GM18867 (cell line): ENCODE data around the gene FCRL2.
A peak's percentile ranks its signal among the peaks of the same experiment; 100 is the strongest.
"Not testable (repeated sequence)": the region's sequence is repeated elsewhere in the genome, so short reads cannot be mapped to it uniquely, and the experiment has no call there.

Experiments used
- ATAC-seq: cut with Tn5 transposase; IDR thresholded peaks from one replicate; pipeline ENCODE4 v1.9.1; 2021; ENCODE audit warnings: mild to moderate bottlenecking, moderate library complexity; ENCODE audit not compliant: unreplicated experiment

The FCRL2 gene

DNA sequence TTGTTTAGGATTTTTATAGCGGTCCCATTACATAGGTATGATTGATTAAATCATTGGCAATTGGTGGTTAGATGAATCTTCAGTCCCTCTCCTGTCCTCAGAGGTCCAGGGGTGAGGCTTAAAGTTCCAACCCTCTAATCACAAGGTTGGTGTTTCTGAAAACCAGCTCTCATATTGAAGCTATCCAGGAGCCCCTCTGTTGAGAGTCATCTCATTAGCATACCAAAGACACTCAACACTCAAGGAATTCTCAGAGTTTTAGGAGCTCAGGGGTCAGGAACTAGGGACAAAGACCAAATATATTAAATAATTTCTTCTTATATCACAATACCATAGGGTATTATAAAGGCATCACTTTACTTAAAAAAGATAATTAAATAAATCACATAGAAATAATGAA, 23.3 kb downstream of the FCRL2 start:
- no peak for ATAC-seq

DNA sequence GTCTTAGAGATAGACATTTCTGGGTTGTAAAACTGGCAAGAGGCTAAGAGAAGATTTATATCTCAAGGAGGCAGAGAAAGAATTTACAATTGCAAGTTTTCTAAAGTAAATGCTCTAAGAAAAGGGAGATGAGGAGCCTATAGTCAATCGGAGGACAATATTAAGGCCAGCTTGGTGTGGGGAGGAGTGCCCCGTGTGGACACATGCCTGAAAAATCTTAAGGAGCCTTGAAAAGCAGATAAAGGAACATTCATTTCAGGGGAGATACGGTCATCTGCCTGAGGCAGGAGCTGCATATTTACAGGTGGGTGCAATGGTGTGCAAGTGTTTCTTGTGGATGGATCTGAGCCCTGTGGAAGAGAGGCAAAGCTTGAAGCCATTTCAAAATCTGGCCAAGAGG, 25.6 kb downstream of the FCRL2 start:
- ATAC-seq: no peak

DNA sequence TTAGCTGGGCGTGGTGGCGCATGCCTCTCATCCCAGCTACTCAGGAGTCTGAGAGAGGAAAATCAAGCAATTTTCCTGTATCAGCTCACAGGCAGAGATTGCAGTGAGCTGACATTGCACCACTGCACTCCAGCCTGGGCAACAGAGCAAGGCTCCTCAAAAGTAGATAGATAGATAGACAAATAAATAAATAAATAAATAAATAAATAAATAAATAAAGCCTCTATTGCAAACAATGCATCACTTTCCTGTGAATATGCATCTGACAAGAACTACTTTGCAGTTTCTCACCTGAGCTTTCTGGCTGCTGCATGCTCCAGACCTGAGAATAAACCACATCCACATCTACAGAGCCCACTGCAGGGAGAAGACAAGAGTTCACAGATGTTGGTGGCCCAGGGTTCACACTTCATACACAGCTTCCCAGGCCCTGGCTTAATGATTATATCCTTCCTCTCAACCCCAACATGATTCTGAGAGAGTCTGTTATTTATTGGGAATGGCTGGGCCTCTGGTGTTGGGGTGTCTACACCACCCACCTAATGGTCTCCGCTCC, 28.6 kb downstream of the FCRL2 start:
- no peak for ATAC-seq

GRCh38 chr1:157739229-157739901, 37.6 kb downstream of the FCRL2 start:
- no peak for ATAC-seq

GRCh38 chr1:157735991-157736390, 40.9 kb downstream of the FCRL2 start:
- ATAC-seq: not testable (repeated sequence)

DNA sequence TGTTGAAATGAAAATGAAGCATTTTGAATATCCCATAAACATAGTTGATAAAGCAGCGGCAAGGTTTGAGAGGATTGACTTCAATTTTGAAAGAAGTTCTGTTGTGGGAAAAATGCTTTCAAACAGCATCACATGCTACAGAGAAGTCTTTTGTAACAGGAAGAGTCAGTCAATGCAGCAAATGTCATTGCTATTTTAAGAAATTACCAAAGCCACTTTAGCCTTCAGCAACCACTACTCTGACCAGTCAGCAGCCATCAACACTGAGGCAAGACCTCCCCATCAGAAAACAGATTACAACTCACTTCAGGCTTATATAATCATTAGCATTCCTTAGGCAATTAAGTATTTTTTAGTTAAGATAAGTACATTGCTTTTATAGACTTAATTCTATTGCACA, 42.6 kb downstream of the FCRL2 start:
- ATAC-seq: no peak

- no peak for ATAC-seq
Measured at GRCh38 chr1:157732755-157733154, 44.2 kb downstream of the FCRL2 start.

GRCh38 chr1:157725221-157725577, 51.7 kb downstream of the FCRL2 start:
- no peak for ATAC-seq

DNA sequence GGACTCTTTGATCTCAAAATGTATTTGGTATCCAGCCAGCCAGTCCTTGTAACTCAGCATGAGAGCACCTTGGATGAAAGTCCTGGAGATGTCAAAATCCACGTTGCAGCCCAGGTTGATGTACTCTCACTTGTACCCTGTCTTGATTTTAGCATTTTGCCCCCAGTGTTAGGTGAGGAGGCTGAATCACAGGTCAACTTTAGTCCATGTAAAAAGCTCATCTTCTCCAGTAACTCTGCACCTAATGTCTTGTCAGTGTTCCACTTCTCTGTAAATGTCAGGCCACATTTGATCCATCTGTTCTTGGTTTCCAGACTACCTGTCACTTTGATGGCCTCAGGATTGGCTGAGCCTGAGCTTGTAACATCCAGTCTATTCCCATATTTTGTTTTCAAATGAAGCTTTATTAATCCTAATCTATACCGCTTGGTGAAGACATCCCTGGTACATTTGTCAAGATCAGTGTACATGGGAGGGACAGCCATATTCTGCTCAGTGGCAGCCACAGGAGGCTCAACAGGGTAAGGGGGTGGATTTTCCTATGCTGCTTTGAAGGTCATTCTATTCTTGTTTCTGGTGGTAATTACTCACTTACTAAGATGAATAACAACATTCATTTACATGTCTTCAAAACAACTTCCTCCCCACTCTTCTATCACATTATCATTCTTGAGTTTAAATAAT, 52.3 kb downstream of the FCRL2 start:
- no peak for ATAC-seq

- no peak for ATAC-seq
Measured at GRCh38 chr1:157723157-157723556, 53.8 kb downstream of the FCRL2 start.

- ATAC-seq: no peak
Measured at GRCh38 chr1:157721985-157722384, 54.9 kb downstream of the FCRL2 start.

DNA sequence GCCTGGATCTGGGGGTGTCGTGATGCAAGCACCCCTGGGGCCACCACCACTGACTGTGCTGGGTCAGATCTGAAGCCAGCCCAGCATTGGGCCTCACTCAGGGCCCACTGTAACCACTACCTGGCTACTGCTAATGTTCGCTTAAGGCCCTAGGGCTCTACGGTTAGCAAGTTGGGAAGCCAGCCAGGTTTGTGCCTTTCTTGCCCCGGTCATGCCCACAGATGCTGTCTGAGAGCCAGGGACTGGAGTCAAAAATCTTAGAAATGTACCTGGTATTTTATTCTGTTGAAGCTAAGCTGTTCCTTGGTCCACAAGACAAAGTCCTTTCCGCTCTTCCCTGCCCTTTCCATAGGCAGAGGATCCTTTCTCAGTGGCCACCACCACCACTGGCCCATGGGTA, 61.2 kb downstream of the FCRL2 start:
- ATAC-seq: no peak

GRCh38 chr1:157711802-157712201, 65.1 kb downstream of the FCRL2 start:
- no peak for ATAC-seq

DNA sequence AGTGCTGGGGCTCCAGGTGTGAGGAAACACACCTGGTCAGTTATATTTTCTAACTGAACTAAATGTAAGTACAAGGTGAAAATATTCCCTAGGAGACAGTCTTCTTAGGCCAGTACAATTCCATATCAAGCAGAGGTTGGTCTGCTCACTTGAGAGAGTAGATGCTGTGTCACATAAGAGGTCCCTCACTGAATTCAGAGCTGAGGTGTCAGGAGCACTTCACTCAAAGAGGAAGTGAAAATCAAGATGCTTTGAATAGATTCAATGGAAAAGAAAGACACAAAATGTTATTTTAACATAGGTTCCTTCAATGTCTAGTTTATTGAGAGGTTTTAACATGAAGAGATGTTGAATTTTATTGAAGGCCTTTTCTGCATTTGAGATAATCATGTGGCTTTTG, 72.1 kb downstream of the FCRL2 start:
- peak; percentile 58 for ATAC-seq

DNA sequence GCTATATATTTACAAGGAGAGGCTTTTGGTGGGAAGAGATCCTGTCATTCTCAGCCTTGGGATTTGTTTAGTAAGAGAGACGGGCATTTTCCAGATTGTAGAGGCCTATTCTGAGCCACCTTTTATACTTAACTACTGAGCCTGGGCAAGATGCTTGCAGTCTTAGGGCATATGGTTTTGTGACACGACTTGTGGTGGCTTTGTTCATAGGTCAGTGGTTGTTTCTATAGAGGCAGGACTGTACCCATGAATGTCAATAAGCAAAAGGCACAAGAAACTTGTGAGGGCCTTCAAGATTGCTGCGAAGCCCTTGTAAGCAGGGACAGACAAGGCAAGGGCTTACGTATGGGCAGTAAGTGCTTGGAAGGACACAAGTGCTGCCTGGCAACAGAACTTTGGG, 73.0 kb downstream of the FCRL2 start:
- no peak for ATAC-seq

- ATAC-seq: no peak
Measured at GRCh38 chr1:157702308-157702825, 74.6 kb downstream of the FCRL2 start.

DNA sequence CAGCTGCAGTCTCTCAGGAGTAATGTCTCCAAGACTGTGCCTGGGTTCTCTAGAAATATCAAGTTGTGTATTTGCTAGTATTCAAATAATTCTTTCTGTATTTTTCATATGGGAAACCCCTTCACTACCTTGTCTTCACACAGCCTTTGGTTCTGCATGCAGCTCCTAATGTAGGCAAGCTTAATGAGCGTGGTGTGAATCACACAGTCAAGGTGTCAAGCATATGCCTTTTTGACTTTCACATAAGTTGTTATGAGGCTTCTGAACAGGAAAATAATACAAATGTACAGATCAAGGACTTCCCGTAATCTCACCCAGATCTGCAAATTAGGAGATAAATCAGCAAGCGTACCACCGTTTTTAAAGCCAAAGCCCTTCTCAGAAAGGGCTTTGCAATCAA, 76.2 kb downstream of the FCRL2 start, which contains the start of gene FCRL3:
TSS of gene FCRL3 (minus strand) at position 38 of the 400 bp plus-strand sequence. CDS start 280 bp downstream, outside the sequence.
- no peak for ATAC-seq

- ATAC-seq: no peak
Measured at GRCh38 chr1:157700305-157700704, 76.6 kb downstream of the FCRL2 start.

GRCh38 chr1:157697781-157698569, 79.0 kb downstream of the FCRL2 start:
- no peak for ATAC-seq

GRCh38 chr1:157696966-157697628, 79.8 kb downstream of the FCRL2 start:
- no peak for ATAC-seq
